OCI-LY7 (cell line): ENCODE results near the gene PLK5. TPM values are rescaled to one million over a fixed set of nuclear protein-coding genes. Genes with fewer than 3 reads are reported as not detected.

Experiments used
- BruUV-seq: library from RNA; stranded (reverse); fragments of 400-500 nt; replicated peaks from 2 replicates; lab custom pipeline; 2021; lab: Mats Ljungman, UMichigan
- CTCF ChIA-PET: fragments of 300-600 bp; sonication (Branson Sonifier 250); formaldehyde crosslinking; loops from one replicate; lab custom pipeline; 2022; ENCODE audit warnings: antibody characterized with exemption; ENCODE audit not compliant: unreplicated experiment; lab: Charles Lee
- POLR2A ChIA-PET: fragments of 300-600 bp; sonication (Branson Sonifier 250); formaldehyde crosslinking; loops from one replicate; lab custom pipeline; 2022; ENCODE audit warnings: antibody characterized with exemption; lab: Charles Lee
- DNase-seq: peaks from one replicate; pipeline ENCODE4 v3.0.0-alpha.2; 2015; ENCODE audit warnings: low spot score
- H2AFZ ChIP-seq: fragments of 200-600 bp; sonication (generic), shearing (Covaris generic); 2 replicates; pipeline ENCODE4 v1.6.1; 2014; ENCODE audit warnings: mild to moderate bottlenecking, antibody characterized with exemption, low read length, moderate library complexity
- H3K27ac ChIP-seq: fragments of 200-600 bp; sonication (generic); 2 replicates; pipeline ENCODE4 v1.5.1; 2014; ENCODE audit warnings: mixed run types, low read depth, mild to moderate bottlenecking, moderate library complexity, low read length, inconsistent platforms; ENCODE audit not compliant: poor library complexity, severe bottlenecking
- H3K36me3 ChIP-seq: fragments of 200-600 bp; sonication (generic); 2 replicates; pipeline ENCODE4 v1.6.1; 2014; ENCODE audit warnings: mild to moderate bottlenecking, antibody characterized with exemption, low read length, moderate library complexity, mixed read lengths; ENCODE audit not compliant: insufficient read depth
- H3K4me1 ChIP-seq: fragments of 200-600 bp; sonication (generic); 2 replicates; pipeline ENCODE4 v1.5.1; 2014; ENCODE audit warnings: mild to moderate bottlenecking, low read length; ENCODE audit not compliant: insufficient read depth, poor library complexity, severe bottlenecking
- H3K4me2 ChIP-seq: fragments of 200-600 bp; sonication (generic); 2 replicates; pipeline ENCODE4 v1.6.1; 2014; ENCODE audit warnings: mild to moderate bottlenecking, low read length
- H3K4me3 ChIP-seq: fragments of 200-600 bp; sonication (generic); 2 replicates; pipeline ENCODE4 v1.5.1; 2014; ENCODE audit warnings: mild to moderate bottlenecking, low read depth, low read length; ENCODE audit not compliant: poor library complexity, severe bottlenecking
- H3K79me2 ChIP-seq: fragments of 200-600 bp; sonication (generic); 2 replicates; pipeline ENCODE4 v1.6.1; 2016; ENCODE audit warnings: low read depth, mild to moderate bottlenecking, low read length, moderate library complexity, mixed read lengths; ENCODE audit not compliant: insufficient read depth
- H3K9me2 ChIP-seq: fragments of 200-600 bp; sonication (generic); 2 replicates; pipeline ENCODE4 v1.6.1; 2016; ENCODE audit warnings: mild to moderate bottlenecking, low read length, mixed read lengths; ENCODE audit not compliant: insufficient read depth
- H3K9me3 ChIP-seq: fragments of 200-600 bp; sonication (generic); 2 replicates; pipeline ENCODE4 v1.6.1; 2014; ENCODE audit warnings: mild to moderate bottlenecking, mixed run types, low read length, mixed read lengths
- H4K20me1 ChIP-seq: fragments of 200-600 bp; sonication (generic); 2 replicates; pipeline ENCODE4 v1.6.1; 2014; ENCODE audit warnings: mild to moderate bottlenecking, antibody characterized with exemption, low read length, moderate library complexity, mixed read lengths; ENCODE audit not compliant: insufficient read depth
- CTCF ChIP-seq: fragments of 200-600 bp; sonication (generic); conservative IDR thresholded peaks from 2 replicates; pipeline ENCODE4 v1.5.1; 2014; ENCODE audit warnings: mild to moderate bottlenecking, antibody characterized with exemption, low read length, moderate library complexity, mixed read lengths
- EZH2phosphoT487 ChIP-seq: fragments of 200-600 bp; sonication (generic); IDR thresholded peaks from 2 replicates; pipeline ENCODE4 v1.6.1; 2018; ENCODE audit warnings: low read depth, borderline replicate concordance, mild to moderate bottlenecking, mixed run types, antibody characterized with exemption, low read length, moderate library complexity, mixed read lengths
- intact Hi-C: fragments of 100-400 bp; cut with micrococcal nuclease; formaldehyde crosslinking; loops from one replicate; pipeline ENCODE4 v1.10.0; 2022; ENCODE audit not compliant: unreplicated experiment
- total RNA-seq, 2 experiments: library from RNA; depleted of rRNA in 1 of 2; stranded (reverse); fragments of >200 nt in 1 of 2; shearing (Covaris generic) in 1 of 2; gene quantifications; 2 replicates each; pipeline ENCODE4 v1.2.3, GENCODE V29; 2014 to 2022

PLK5 gene
- total RNA-seq, 2 experiments from 2014 or later = 0.17 TPM; not detected in 1

GRCh38 chr19:1494115-1494815 lies 29.6 kb upstream of the PLK5 start:
- POLR2A ChIA-PET = no interaction called here
- Histone ChIP-seq H2AFZ (no peak overlapping the region), H3K4me3 (no peak overlapping the region), H3K9me2 (no peaks in the 10 kb centered on the region), H3K4me2 (no peak overlapping the region), H3K79me2 (no peaks in the 10 kb centered on the region), H3K4me1 (peaks cover 15% of the 10 kb centered on the region), H4K20me1 (no peaks in the 10 kb centered on the region), H3K27ac (no peak overlapping the region), H3K9me3 (no peaks in the 10 kb centered on the region), H3K36me3 (no peaks in the 10 kb centered on the region)
- CTCF ChIA-PET = no interaction called here
- no peak for TF ChIP-seq CTCF
- TF ChIP-seq EZH2phosphoT487 = no peak
- intact Hi-C loops = no loop called here
- DNase-seq = no peak
- no TSS peak for BruUV-seq

- CTCF ChIA-PET = no interaction called here
Observed at GRCh38 chr19:1495051-1495798, 28.7 kb upstream of the PLK5 start.

More at GRCh38 chr19:1495051-1495798, 28.7 kb upstream of the PLK5 start:
- no peak overlapping the region for H3K4me3 ChIP-seq
- no peaks in the 10 kb centered on the region for H3K79me2 ChIP-seq
- H4K20me1 ChIP-seq = no peaks in the 10 kb centered on the region
- BruUV-seq = no TSS peak
- no peak overlapping the region for H3K4me2 ChIP-seq
- peaks cover 7% of the 10 kb centered on the region for H3K4me1 ChIP-seq
- no peaks in the 10 kb centered on the region for H3K9me3 ChIP-seq
- POLR2A ChIA-PET = no interaction called here
- no peak overlapping the region for H3K27ac ChIP-seq
- intact Hi-C loops = no loop called here
- no peaks in the 10 kb centered on the region for H3K9me2 ChIP-seq
- no peak for DNase-seq
- TF ChIP-seq EZH2phosphoT487 (no peak), CTCF (no peak)
- no peaks in the 10 kb centered on the region for H3K36me3 ChIP-seq
- H2AFZ ChIP-seq = no peak overlapping the region
